Stimulated activated CD4-positive, alpha-beta T cell treated with anti-CD3 and anti-CD28 coated beads, Interleukin-1b, Interleukin-23, amount 100 ng/mL, for 48 hours (primary cell): ENCODE results near the gene AKT1.
A peak's percentile ranks its signal among the peaks of the same experiment; 100 is the strongest.
"Not testable (repeated sequence)": the region's sequence is repeated elsewhere in the genome, so short reads cannot be mapped to it uniquely, and the experiment has no call there.

Experiments used
- DNase-seq: peaks from one replicate; pipeline ENCODE4 v3.0.0-alpha.2; 2020

AKT1 gene

GRCh38 chr14:104817930-104818713, 22.6 kb upstream of the AKT1 start:
- DNase-seq, result no peak

GRCh38 chr14:104816616-104816884, 21.0 kb upstream of the AKT1 start:
- no peak for DNase-seq

- not testable (repeated sequence) for DNase-seq
These were observed 19.2 kb upstream of the AKT1 start for GRCh38 chr14:104814701-104815100.

- DNase-seq, result no peak
These were observed 17.7 kb upstream of the AKT1 start for GRCh38 chr14:104813286-104813685.

- no peak for DNase-seq
These were observed 14.8 kb upstream of the AKT1 start for GRCh38 chr14:104810316-104810715.

GRCh38 chr14:104808456-104808855, 12.9 kb upstream of the AKT1 start:
- no peak for DNase-seq

- no peak for DNase-seq
These were observed 11.3 kb upstream of the AKT1 start for GRCh38 chr14:104806625-104807465.

GRCh38 chr14:104805941-104806624, 10.5 kb upstream of the AKT1 start:
- DNase-seq, result no peak

GRCh38 chr14:104805326-104805678, 9.8 kb upstream of the AKT1 start:
- no peak for DNase-seq

GRCh38 chr14:104804481-104805325, 9.2 kb upstream of the AKT1 start:
- DNase-seq, result no peak

- DNase-seq, result no peak
These were observed 8.4 kb upstream of the AKT1 start for GRCh38 chr14:104803912-104804410.

GRCh38 chr14:104803280-104803911, 7.8 kb upstream of the AKT1 start:
- DNase-seq, result no peak

GRCh38 chr14:104802394-104803184, 7.0 kb upstream of the AKT1 start:
- DNase-seq, result no peak

- DNase-seq, result no peak
These were observed 6.2 kb upstream of the AKT1 start for GRCh38 chr14:104801520-104802393.

GRCh38 chr14:104800771-104801519, 5.4 kb upstream of the AKT1 start, which contains the start of gene ZBTB42:
Gene ZBTB42, plus strand, starts transcription at chr14:104801101. Its CDS starts 97 bp downstream, at chr14:104801198.
- DNase-seq, result peak; percentile 51

GRCh38 chr14:104800015-104800770, 4.6 kb upstream of the AKT1 start:
- DNase-seq, result peak; percentile 68

- no peak for DNase-seq
These were observed 3.9 kb upstream of the AKT1 start for GRCh38 chr14:104799244-104800014.
